OCI-LY1 (cell line): ENCODE results near the gene GIT2.

Source experiments
- H2AFZ ChIP-seq: fragments of 200-600 bp; sonication (generic), shearing (Covaris generic); 2 replicates; pipeline ENCODE4 v1.6.0; 2014; ENCODE audit warnings: antibody characterized with exemption, mild to moderate bottlenecking, low read length
- H3F3A ChIP-seq: fragments of 200-600 bp; sonication (generic), shearing (Covaris generic); 2 replicates; pipeline ENCODE4 v1.6.0; 2014; ENCODE audit warnings: mild to moderate bottlenecking, antibody characterized with exemption, low read length, moderate library complexity; ENCODE audit not compliant: insufficient read depth
- H3K27ac ChIP-seq: fragments of 200-600 bp; sonication (generic); 2 replicates; pipeline ENCODE4 v1.5.1; 2014; ENCODE audit warnings: low read length, mixed run types, mild to moderate bottlenecking, low read depth; ENCODE audit not compliant: poor library complexity, severe bottlenecking
- H3K27me3 ChIP-seq: fragments of 200-600 bp; sonication (generic); 2 replicates; pipeline ENCODE4 v1.6.0; 2014; ENCODE audit warnings: antibody characterized with exemption, mild to moderate bottlenecking, low read length, moderate library complexity; ENCODE audit not compliant: insufficient read depth
- H3K36me3 ChIP-seq: fragments of 200-600 bp; sonication (generic); 2 replicates; pipeline ENCODE4 v1.6.1; 2014; ENCODE audit warnings: mild to moderate bottlenecking, antibody characterized with exemption, low read length, moderate library complexity, mixed read lengths; ENCODE audit not compliant: insufficient read depth
- H3K4me1 ChIP-seq: fragments of 200-600 bp; sonication (generic); 2 replicates; pipeline ENCODE4 v1.5.1; 2014; ENCODE audit warnings: mild to moderate bottlenecking, low read length, moderate library complexity; ENCODE audit not compliant: insufficient read depth, severe bottlenecking
- H3K4me2 ChIP-seq: fragments of 200-600 bp; sonication (generic), shearing (Covaris generic); 2 replicates; pipeline ENCODE4 v1.6.1; 2014; ENCODE audit warnings: low read length
- H3K4me3 ChIP-seq: fragments of 200-600 bp; sonication (generic); 2 replicates; pipeline ENCODE4 v1.5.1; 2014; ENCODE audit warnings: low read length, low read depth, mild to moderate bottlenecking, mixed read lengths; ENCODE audit not compliant: poor library complexity, severe bottlenecking
- H3K79me2 ChIP-seq: fragments of 200-600 bp; shearing (Covaris generic); 2 replicates; pipeline ENCODE4 v1.6.1; 2016; ENCODE audit warnings: mixed run types, low read length, mixed read lengths; ENCODE audit not compliant: insufficient read depth
- H3K9ac ChIP-seq: fragments of 200-600 bp; sonication (generic), shearing (Covaris generic); 2 replicates; pipeline ENCODE4 v1.6.1; 2014; ENCODE audit warnings: mild to moderate bottlenecking, low read length, mixed read lengths
- H3K9me2 ChIP-seq: fragments of 200-600 bp; sonication (generic), shearing (Covaris generic); 2 replicates; pipeline ENCODE4 v1.6.1; 2014; ENCODE audit warnings: low read depth, mild to moderate bottlenecking, low read length, mixed read lengths
- H3K9me3 ChIP-seq: fragments of 200-600 bp; shearing (Covaris generic); 2 replicates; pipeline ENCODE4 v1.6.1; 2014; ENCODE audit warnings: low read length, mixed read lengths
- H4K20me1 ChIP-seq: fragments of 200-600 bp; sonication (generic), shearing (Covaris generic); 2 replicates; pipeline ENCODE4 v1.6.0; 2016; ENCODE audit warnings: mild to moderate bottlenecking, low read length; ENCODE audit not compliant: insufficient read depth
- CTCF ChIP-seq: fragments of 200-600 bp; sonication (generic), shearing (Covaris generic); IDR thresholded peaks from 2 replicates; pipeline ENCODE4 v1.5.1; 2017; ENCODE audit warnings: mild to moderate bottlenecking, antibody characterized with exemption, low read length, moderate library complexity, mixed read lengths
- EZH2 ChIP-seq: fragments of 200-600 bp; sonication (generic), shearing (Covaris generic); IDR thresholded peaks from 2 replicates; pipeline ENCODE4 v1.8.0; 2017; ENCODE audit warnings: borderline replicate concordance, mixed run types, mild to moderate bottlenecking, antibody characterized with exemption, low read length, moderate library complexity, mixed read lengths

The GIT2 gene

GRCh38 chr12:109995686-109996482 is at the start of gene GIT2:
TSS of gene GIT2 (minus strand) at chr12:109996368. CDS start at chr12:109996224, 144 bp downstream.
- Histone ChIP-seq H3F3A (no peaks in the 10 kb centered on the region), H3K9ac (peak within 1 kb of the TSS; percentile 91), H3K9me2 (no peaks in the 10 kb centered on the region), H3K27ac (peak within 1 kb of the TSS; percentile 90), H3K36me3 (peaks cover 6% of the 10 kb centered on the region; the same call in 1 of the 2 replicates), H3K9me3 (no peaks in the 10 kb centered on the region), H3K27me3 (no peaks in the 10 kb centered on the region), H3K4me1 (peaks cover 45% of the 10 kb centered on the region), H4K20me1 (no peaks in the 10 kb centered on the region), H3K4me3 (peak within 1 kb of the TSS; percentile 91), H3K4me2 (peak within 1 kb of the TSS; percentile 96), H2AFZ (no peak within 1 kb of the TSS), H3K79me2 (peaks cover 47% of the 10 kb centered on the region)
- TF ChIP-seq EZH2 = no peak
- no peak for TF ChIP-seq CTCF

GRCh38 chr12:110042264-110042663 is 46.1 kb upstream of the GIT2 start:
- Histone ChIP-seq H2AFZ (no peak overlapping the region), H3K9me2 (no peaks in the 10 kb centered on the region), H3K36me3 (peaks cover 23% of the 10 kb centered on the region; the same call in 1 of the 2 replicates), H3K4me3 (no peak overlapping the region), H3K9ac (no peak overlapping the region), H3K79me2 (no peaks in the 10 kb centered on the region), H3K4me1 (peaks cover 10% of the 10 kb centered on the region), H3K9me3 (no peaks in the 10 kb centered on the region), H3F3A (no peaks in the 10 kb centered on the region), H3K27ac (no peak overlapping the region), H3K4me2 (no peak overlapping the region), H4K20me1 (no peaks in the 10 kb centered on the region), H3K27me3 (no peaks in the 10 kb centered on the region)
- TF ChIP-seq EZH2 = no peak
- no peak for TF ChIP-seq CTCF

GRCh38 chr12:110039085-110039807 is 43.1 kb upstream of the GIT2 start:
- TF ChIP-seq EZH2 (no peak), CTCF (no peak)
- H3K79me2 ChIP-seq = no peaks in the 10 kb centered on the region
- H3K27ac ChIP-seq = no peak overlapping the region
- H3K27me3 ChIP-seq = no peaks in the 10 kb centered on the region
- no peaks in the 10 kb centered on the region for H4K20me1 ChIP-seq
- H3K9me3 ChIP-seq = no peaks in the 10 kb centered on the region
- H3K4me1 ChIP-seq = no peaks in the 10 kb centered on the region
- no peak overlapping the region for H3K4me2 ChIP-seq
- no peak overlapping the region for H3K4me3 ChIP-seq
- H3F3A ChIP-seq = no peaks in the 10 kb centered on the region
- no peaks in the 10 kb centered on the region for H3K9me2 ChIP-seq
- H3K9ac ChIP-seq = no peak overlapping the region
- H3K36me3 ChIP-seq = peaks cover 45% of the 10 kb centered on the region
- H2AFZ ChIP-seq = no peak overlapping the region
